HCT116 (cell line): ENCODE results near the gene GCAT. TPM values are rescaled to one million over a fixed set of nuclear protein-coding genes. Genes with fewer than 3 reads are reported as not detected.
A peak's percentile ranks its signal among the peaks of the same experiment; 100 is the strongest.

Experiments
- ATAC-seq: fragments of 200-7000 bp; cut with Tn5 transposase; 2 replicates; pipeline ENCODE4 v1.9.1; 2020; ENCODE audit warnings: mild to moderate bottlenecking, moderate library complexity
- BruUV-seq: library from RNA; stranded (reverse); fragments of 400-500 nt; replicated peaks from 2 replicates; lab custom pipeline; 2021; lab: Mats Ljungman, UMichigan
- CTCF ChIA-PET: fragments of 300-600 bp; sonication (Branson Sonifier 250); formaldehyde crosslinking; loops from one replicate; lab custom pipeline; 2021; ENCODE audit warnings: antibody characterized with exemption; lab: Charles Lee
- POLR2A ChIA-PET: fragments of 300-600, 350-600 bp; sonication (Branson Sonifier 250); formaldehyde crosslinking; loops from one replicate; lab custom pipeline; 2021; ENCODE audit warnings: antibody characterized with exemption; lab: Charles Lee
- RAD21 ChIA-PET, 2 experiments: fragments of 300-600 bp; sonication (Branson Sonifier 250); formaldehyde crosslinking; loops; one replicate each; lab custom pipeline; 2023; ENCODE audit warnings: low total read pairs in 2 of 2; ENCODE audit not compliant: uncharacterized antibody in 2 of 2, unreplicated experiment in 2 of 2, low non-redundant PET in 1 of 2; lab: Charles Lee
- DNase-seq: peaks from one replicate; pipeline ENCODE4 v3.0.0-alpha.2; 2010; ENCODE audit warnings: low read depth, low spot score
- H2AFZ ChIP-seq: fragments of 200-600 bp; shearing (Covaris generic), sonication (generic); 2 replicates; pipeline ENCODE4 v1.6.1; 2017; ENCODE audit warnings: low read depth, mixed run types, mixed read lengths, antibody characterized with exemption, low read length; ENCODE audit not compliant: poor library complexity, severe bottlenecking
- H3K27ac ChIP-seq: 2 replicates; pipeline ENCODE4 v1.5.1; 2012; ENCODE audit warnings: low read depth, low read length
- H3K27me3 ChIP-seq: fragments of 200-600 bp; sonication (generic); 2 replicates; pipeline ENCODE4 v1.6.1; 2016; ENCODE audit warnings: mixed run types, low read length, mixed read lengths; ENCODE audit not compliant: insufficient read depth
- H3K36me3 ChIP-seq, 2 experiments: fragments of 200-500 bp in 1 of 2; fragments of 200-600 bp in 1 of 2; sonication (Bioruptor generic) in 1 of 2; sonication (generic) in 1 of 2; 2 replicates each; pipeline versions ENCODE4 v1.5.1 to v1.6.1; 2014 to 2016; ENCODE audit warnings: low read length in 2 of 2, inconsistent platforms in 1 of 2, mixed read lengths in 1 of 2, mixed run types in 1 of 2; ENCODE audit not compliant: insufficient read depth in 2 of 2, control insufficient read depth in 1 of 2
- H3K4me1 ChIP-seq, 2 experiments: fragments of 200-600 bp in 1 of 2; sonication (generic) in 1 of 2; 2 replicates each; pipeline versions ENCODE4 v1.5.1 to v1.6.1; 2012 to 2017; ENCODE audit warnings: low read length in 2 of 2, inconsistent platforms in 1 of 2, mild to moderate bottlenecking in 1 of 2, mixed read lengths in 1 of 2, mixed run types in 1 of 2, moderate library complexity in 1 of 2; ENCODE audit not compliant: insufficient read depth in 2 of 2, control insufficient read depth in 1 of 2
- H3K4me2 ChIP-seq: fragments of 200-600 bp; sonication (generic); 2 replicates; pipeline ENCODE4 v1.6.1; 2017; ENCODE audit warnings: mixed run types, low read length, mixed read lengths
- H3K4me3 ChIP-seq, 2 experiments: fragments of 200-600 bp in 1 of 2; sonication (generic) in 1 of 2; replicated peaks in 1 of 2; 2 replicates each; pipeline ENCODE4 v1.5.1; 2011 to 2016; ENCODE audit warnings: low read length in 2 of 2, control low read depth in 1 of 2, low read depth in 1 of 2, mild to moderate bottlenecking in 1 of 2, mixed read lengths in 1 of 2, mixed run types in 1 of 2
- H3K79me2 ChIP-seq: fragments of 200-600 bp; sonication (generic); 2 replicates; pipeline ENCODE4 v1.6.1; 2017; ENCODE audit warnings: mild to moderate bottlenecking, mixed run types, low read length, moderate library complexity, mixed read lengths; ENCODE audit not compliant: insufficient read depth
- H3K9ac ChIP-seq: fragments of 200-600 bp; sonication (generic); 2 replicates; pipeline ENCODE4 v1.6.1; 2016; ENCODE audit warnings: low read length, mixed read lengths
- H3K9me2 ChIP-seq: fragments of 200-600 bp; sonication (generic), shearing (Covaris generic); 2 replicates; pipeline ENCODE4 v1.6.1; 2017; ENCODE audit warnings: mixed run types, mild to moderate bottlenecking, moderate library complexity; ENCODE audit not compliant: insufficient read depth
- H3K9me3 ChIP-seq, 2 experiments: fragments of 200-500 bp in 1 of 2; fragments of 200-600 bp in 1 of 2; sonication (Bioruptor generic) in 1 of 2; sonication (generic) in 1 of 2; 2 replicates each; pipeline ENCODE4 v1.6.1; 2014 to 2017; ENCODE audit warnings: low read length in 2 of 2, mixed read lengths in 2 of 2, inconsistent platforms in 1 of 2, low read depth in 1 of 2, mild to moderate bottlenecking in 1 of 2, mixed run types in 1 of 2, moderate library complexity in 1 of 2; ENCODE audit not compliant: control insufficient read depth in 1 of 2, insufficient read depth in 1 of 2
- H4K20me1 ChIP-seq: fragments of 200-600 bp; sonication (generic), shearing (Covaris generic); 2 replicates; pipeline ENCODE4 v1.6.1; 2017; ENCODE audit warnings: mixed run types, mild to moderate bottlenecking, moderate library complexity; ENCODE audit not compliant: insufficient read depth
- CEBPB ChIP-seq: IDR thresholded peaks from 2 replicates; pipeline ENCODE4 v1.6.1; 2012; ENCODE audit warnings: low read depth
- EGR1 ChIP-seq: IDR thresholded peaks from 2 replicates; pipeline ENCODE4 v1.6.1; 2012; ENCODE audit warnings: low read depth
- EZH2 ChIP-seq: fragments of 200-600 bp; sonication (generic); IDR thresholded peaks from 2 replicates; pipeline ENCODE4 v1.6.1; 2017; ENCODE audit warnings: antibody characterized with exemption, mixed run types
- EZH2phosphoT487 ChIP-seq: fragments of 200-600 bp; IDR thresholded peaks from 2 replicates; pipeline ENCODE4 v1.6.1; 2018; ENCODE audit warnings: antibody characterized with exemption, borderline replicate concordance
- FOSL1 ChIP-seq: IDR thresholded peaks from 2 replicates; pipeline ENCODE4 v1.6.1; 2012; ENCODE audit warnings: low read depth
- MAX ChIP-seq: IDR thresholded peaks from 2 replicates; pipeline ENCODE4 v1.6.1; 2012
- POLR2A ChIP-seq: IDR thresholded peaks from 2 replicates; pipeline ENCODE4 v1.7.0; 2011; ENCODE audit warnings: borderline replicate concordance; ENCODE audit not compliant: insufficient read depth, insufficient read length; ENCODE audit errors: extremely low read depth
- REST ChIP-seq: IDR thresholded peaks from 2 replicates; pipeline ENCODE4 v1.6.1; 2012; ENCODE audit warnings: low read depth
- SP1 ChIP-seq: IDR thresholded peaks from 2 replicates; pipeline ENCODE4 v1.6.1; 2012; ENCODE audit warnings: low read depth
- YY1 ChIP-seq: IDR thresholded peaks from 2 replicates; pipeline ENCODE4 v1.6.1; 2011; ENCODE audit warnings: low read length, low read depth, moderate library complexity, mild to moderate bottlenecking; ENCODE audit not compliant: insufficient replicate concordance; ENCODE audit errors: extremely low read depth
- ZBTB33 ChIP-seq: IDR thresholded peaks from 2 replicates; pipeline ENCODE4 v1.6.1; 2011; ENCODE audit warnings: mild to moderate bottlenecking, low read length, moderate library complexity; ENCODE audit not compliant: insufficient replicate concordance; ENCODE audit errors: extremely low read depth
- intact Hi-C: fragments of 100-400 bp; cut with micrococcal nuclease; formaldehyde crosslinking; loops from 2 replicates; pipeline ENCODE4 v1.10.0; 2022
- total RNA-seq: library from RNA; stranded (reverse); gene quantifications from one replicate; pipeline ENCODE4 v1.2.1, GENCODE V29; 2021; ENCODE audit not compliant: unreplicated experiment

Gene GCAT
- total RNA-seq, 1 experiment from 2014 or later = 88.7 TPM

- no peak for TF ChIP-seq REST
These were observed 38.7 kb downstream of the GCAT start (continued) for GRCh38 chr22:37846433-37846832.

- Histone ChIP-seq H3K4me1 (peaks cover 11 to 27% of the 10 kb centered on the region in 2 experiments), H3K4me2 (peak overlapping the region; percentile 82), H3K36me3 (peaks cover 26 to 28% of the 10 kb centered on the region in 2 experiments; a peak in 3 of 4 replicates), H4K20me1 (no peaks in the 10 kb centered on the region), H3K9me2 (no peaks in the 10 kb centered on the region), H3K9me3 (peaks cover 0 to 6% of the 10 kb centered on the region in 2 experiments; a peak in 1 of 4 replicates), H2AFZ (no peak overlapping the region), H3K9ac (peak overlapping the region; percentile 84), H3K27ac (peak overlapping the region; percentile 98), H3K79me2 (peaks cover 65% of the 10 kb centered on the region), H3K27me3 (no peaks in the 10 kb centered on the region), H3K4me3 (peak overlapping the region; percentile 78 to 91)
- TF ChIP-seq FOSL1 (no peak), EGR1 (no peak), CEBPB (no peak), MAX (no peak), EZH2 (no peak), REST (no peak), YY1 (peak; percentile 78), ZBTB33 (peak; percentile 86), POLR2A (no peak), SP1 (no peak), EZH2phosphoT487 (no peak)
- TSS peak; percentile 88 for BruUV-seq
- CTCF ChIA-PET = no interaction called here
- intact Hi-C loops = no loop called here
- POLR2A ChIA-PET = interaction anchor here (0.8 kb wide), 1 partner anchor 14 kb away, joined by 3 read pairs; no protein-coding TSS in a partner anchor
- RAD21 ChIA-PET = no interaction called here
- DNase-seq (peak; percentile 31), ATAC-seq (peak; percentile 4)
These were observed 40.9 kb downstream of the GCAT start for GRCh38 chr22:37848587-37849088.
